GM06990 (cell line): Measurements from ENCODE around the gene DDX1.
"Not testable (repeated sequence)": the region's sequence is repeated elsewhere in the genome, so short reads cannot be mapped to it uniquely, and the experiment has no call there.

Experiments used
- DNase-seq: peaks from one replicate; pipeline ENCODE4 v3.0.0-alpha.2; 2011; ENCODE audit not compliant: insufficient read length; ENCODE audit errors: extremely low read depth
- H3K27me3 ChIP-seq: replicated peaks from 2 replicates; pipeline ENCODE4 v1.6.0; 2011; ENCODE audit warnings: low read length; ENCODE audit not compliant: control insufficient read depth, insufficient read depth
- H3K36me3 ChIP-seq: 2 replicates; pipeline ENCODE4 v1.5.1; 2011; ENCODE audit warnings: low read length; ENCODE audit not compliant: control insufficient read depth, insufficient read depth
- H3K4me3 ChIP-seq: replicated peaks from 2 replicates; pipeline ENCODE4 v1.5.1; 2011; ENCODE audit warnings: low read depth, mild to moderate bottlenecking, control low read depth, low read length
- TF ChIP-seq, protein P1 (sequence below): IDR thresholded peaks from 2 replicates; pipeline ENCODE4 v1.5.1; 2011; ENCODE audit warnings: low read length, control low read depth, mild to moderate bottlenecking, inconsistent platforms; ENCODE audit not compliant: insufficient read depth, poor library complexity, severe bottlenecking

Gene DDX1

GRCh38 chr2:15677141-15677843 is 85.6 kb downstream of the DDX1 start:
- Histone ChIP-seq H3K36me3 (no peaks in the 10 kb centered on the region), H3K27me3 (no peaks in the 10 kb centered on the region; the same call in 1 of the 2 replicates), H3K4me3 (no peak overlapping the region)
- TF ChIP-seq, protein P1, sequence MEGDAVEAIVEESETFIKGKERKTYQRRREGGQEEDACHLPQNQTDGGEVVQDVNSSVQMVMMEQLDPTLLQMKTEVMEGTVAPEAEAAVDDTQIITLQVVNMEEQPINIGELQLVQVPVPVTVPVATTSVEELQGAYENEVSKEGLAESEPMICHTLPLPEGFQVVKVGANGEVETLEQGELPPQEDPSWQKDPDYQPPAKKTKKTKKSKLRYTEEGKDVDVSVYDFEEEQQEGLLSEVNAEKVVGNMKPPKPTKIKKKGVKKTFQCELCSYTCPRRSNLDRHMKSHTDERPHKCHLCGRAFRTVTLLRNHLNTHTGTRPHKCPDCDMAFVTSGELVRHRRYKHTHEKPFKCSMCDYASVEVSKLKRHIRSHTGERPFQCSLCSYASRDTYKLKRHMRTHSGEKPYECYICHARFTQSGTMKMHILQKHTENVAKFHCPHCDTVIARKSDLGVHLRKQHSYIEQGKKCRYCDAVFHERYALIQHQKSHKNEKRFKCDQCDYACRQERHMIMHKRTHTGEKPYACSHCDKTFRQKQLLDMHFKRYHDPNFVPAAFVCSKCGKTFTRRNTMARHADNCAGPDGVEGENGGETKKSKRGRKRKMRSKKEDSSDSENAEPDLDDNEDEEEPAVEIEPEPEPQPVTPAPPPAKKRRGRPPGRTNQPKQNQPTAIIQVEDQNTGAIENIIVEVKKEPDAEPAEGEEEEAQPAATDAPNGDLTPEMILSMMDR, result no peak
- DNase-seq, result no peak

DNA sequence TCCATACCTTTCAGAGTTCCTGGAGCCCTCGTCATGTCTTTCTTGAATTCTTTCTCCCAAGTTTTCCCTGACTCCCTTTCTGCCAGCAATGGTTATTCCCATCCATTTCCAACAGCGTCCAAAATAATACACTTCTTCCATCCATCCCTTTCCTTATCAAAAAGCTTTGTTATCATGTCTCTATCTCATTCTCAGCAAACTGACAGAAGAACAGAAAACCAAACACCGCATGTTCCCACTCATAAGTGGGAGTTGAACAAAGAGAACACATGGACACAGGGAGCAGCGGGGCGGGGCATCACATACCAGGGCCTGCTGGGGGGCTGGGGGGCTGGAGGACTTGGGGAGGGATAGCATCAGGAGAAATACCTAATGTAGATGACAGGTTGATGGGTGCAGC is 86.7 kb downstream of the DDX1 start:
- Histone ChIP-seq H3K4me3 (no peak overlapping the region), H3K36me3 (no peaks in the 10 kb centered on the region), H3K27me3 (no peaks in the 10 kb centered on the region)
- TF ChIP-seq, protein P1, result no peak
- DNase-seq, result no peak

DNA sequence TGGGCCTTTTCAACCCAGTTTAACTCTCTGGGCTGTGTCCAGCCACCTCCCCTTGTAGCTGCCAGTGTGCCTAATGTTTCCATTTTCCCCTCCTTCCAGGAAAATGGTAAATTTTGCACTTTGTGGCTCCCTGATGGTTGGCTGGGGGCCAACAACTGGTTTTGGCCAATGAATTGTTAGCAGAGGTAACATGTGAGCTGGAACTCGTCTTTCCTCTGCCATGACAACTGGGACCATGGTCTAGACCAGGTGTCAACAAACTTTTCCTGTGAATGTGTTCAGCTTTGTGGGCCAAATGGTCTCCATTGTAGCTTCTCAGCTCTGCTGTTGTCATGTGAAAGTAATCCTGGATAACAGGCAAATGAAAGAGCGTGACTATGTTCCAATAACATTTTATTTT is 87.2 kb downstream of the DDX1 start:
- Histone ChIP-seq H3K4me3 (no peak overlapping the region), H3K36me3 (no peaks in the 10 kb centered on the region), H3K27me3 (no peaks in the 10 kb centered on the region)
- TF ChIP-seq, protein P1, result no peak
- DNase-seq, result no peak

DNA sequence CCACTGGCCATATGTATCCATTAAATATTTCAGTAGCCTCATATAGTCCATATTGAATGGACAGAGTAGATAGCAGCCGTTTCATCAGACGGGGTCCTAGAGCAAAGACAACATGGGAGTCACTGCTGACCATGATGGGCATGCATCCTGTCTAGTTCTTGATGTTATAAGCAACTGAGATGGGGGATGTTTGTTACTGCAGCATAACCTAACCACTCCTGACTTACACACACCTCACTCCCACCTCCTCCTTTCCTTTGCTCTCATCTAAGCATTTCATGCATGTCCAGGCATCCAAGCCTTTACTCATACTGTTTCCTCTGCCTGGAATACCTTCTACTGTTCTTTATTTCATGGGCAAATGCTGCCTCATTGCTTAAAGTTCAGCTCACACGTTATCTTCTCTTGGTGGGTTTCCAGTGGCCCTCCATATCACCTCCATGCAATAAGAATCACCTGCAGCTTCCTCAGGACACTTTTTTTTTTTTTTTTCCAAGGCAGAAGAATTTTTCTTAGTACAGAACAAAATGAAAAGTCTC is 87.8 kb downstream of the DDX1 start:
- TF ChIP-seq, protein P1, result no peak
- no peaks in the 10 kb centered on the region for H3K36me3 ChIP-seq
- no peaks in the 10 kb centered on the region for H3K27me3 ChIP-seq
- DNase-seq, result no peak
- H3K4me3 ChIP-seq, result no peak overlapping the region

- not testable (repeated sequence) for H3K27me3 ChIP-seq, H3K36me3 ChIP-seq, DNase-seq, H3K4me3 ChIP-seq
These were observed 88.5 kb downstream of the DDX1 start for GRCh38 chr2:15680132-15680531.
